ENCODE results near the gene SASH1.

- TF ChIP-seq CTCF (conservative IDR thresholded peaks at IDR 0.05 in 1 of 2, IDR thresholded peaks at IDR 0.05 in 1 of 2; ENCODE audit: extremely low read depth in 1 of 2, insufficient read depth in 1 of 2, low read depth in 1 of 2, low read length in 2 of 2) (no peak), EZH2 (IDR thresholded peaks at IDR 0.05; ENCODE audit: borderline replicate concordance, low read length) (no peak)
Observed at GRCh38 chr6:148491638-148492251, 149.1 kb downstream of the SASH1 start.

Data from mammary epithelial cell (primary cell).